Measurements from ENCODE around the gene RIMS4.

Gene RIMS4

DNA sequence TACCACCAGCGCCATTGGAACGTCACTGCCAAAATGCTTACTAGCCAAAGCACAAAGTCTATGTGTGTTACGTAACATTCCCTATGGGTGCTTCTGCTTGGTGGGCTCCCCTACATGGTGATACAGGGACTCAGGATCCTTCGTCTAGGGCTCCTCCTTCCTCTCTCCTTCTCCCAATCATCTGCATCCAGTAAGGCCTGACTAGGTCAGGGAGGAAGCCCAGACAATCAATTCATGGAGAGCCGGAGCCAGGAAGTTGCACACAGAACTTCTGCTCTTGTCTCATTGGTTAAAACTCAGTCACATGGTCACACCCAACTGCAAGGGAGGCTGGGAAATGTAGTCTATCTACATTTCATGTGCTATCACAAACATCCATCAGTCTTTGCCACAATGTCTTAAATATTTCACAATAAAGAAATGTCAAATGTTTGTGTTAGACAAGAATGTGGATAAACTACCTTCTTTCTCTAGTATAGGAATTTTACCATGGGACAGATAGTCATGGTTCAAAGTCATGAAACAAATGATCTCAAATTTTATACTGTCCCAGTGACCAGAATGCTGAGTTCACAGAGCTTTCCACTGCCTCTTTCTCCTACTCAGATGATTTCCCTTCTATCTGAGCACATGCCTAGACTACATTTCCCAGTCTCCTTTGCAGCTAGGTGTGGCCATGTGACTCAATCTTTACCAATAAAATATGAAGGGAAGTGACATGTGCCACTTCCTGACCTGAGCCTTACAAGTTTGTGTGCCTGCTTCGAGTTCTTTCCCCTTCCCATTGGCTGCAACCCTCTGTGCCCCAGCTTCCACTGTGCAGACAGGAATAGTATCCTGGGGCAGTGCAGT, 74.0 kb downstream of the RIMS4 start:
- no peak overlapping the region for H3K27ac ChIP-seq

DNA sequence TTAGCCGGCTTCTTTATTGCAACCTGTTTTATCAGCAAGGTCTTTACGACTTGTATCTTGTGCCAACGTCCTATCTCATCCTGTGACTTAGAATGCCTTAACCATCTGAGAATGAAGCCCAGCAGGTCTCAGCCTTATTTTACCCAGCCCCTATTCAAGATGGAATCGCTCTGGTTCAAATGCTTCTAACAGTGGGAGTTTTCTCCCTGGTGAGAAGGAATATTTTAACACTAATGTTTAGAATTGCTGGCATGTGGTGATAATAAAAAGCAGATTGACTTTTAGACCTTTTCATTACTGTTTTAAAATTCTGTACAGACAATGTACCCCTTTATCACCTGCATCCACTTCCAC, 74.6 kb downstream of the RIMS4 start:
- H3K27ac ChIP-seq: no peak overlapping the region

More for the DNA sequence above, 74.0 kb downstream of the RIMS4 start:
- TF ChIP-seq, protein P1, sequence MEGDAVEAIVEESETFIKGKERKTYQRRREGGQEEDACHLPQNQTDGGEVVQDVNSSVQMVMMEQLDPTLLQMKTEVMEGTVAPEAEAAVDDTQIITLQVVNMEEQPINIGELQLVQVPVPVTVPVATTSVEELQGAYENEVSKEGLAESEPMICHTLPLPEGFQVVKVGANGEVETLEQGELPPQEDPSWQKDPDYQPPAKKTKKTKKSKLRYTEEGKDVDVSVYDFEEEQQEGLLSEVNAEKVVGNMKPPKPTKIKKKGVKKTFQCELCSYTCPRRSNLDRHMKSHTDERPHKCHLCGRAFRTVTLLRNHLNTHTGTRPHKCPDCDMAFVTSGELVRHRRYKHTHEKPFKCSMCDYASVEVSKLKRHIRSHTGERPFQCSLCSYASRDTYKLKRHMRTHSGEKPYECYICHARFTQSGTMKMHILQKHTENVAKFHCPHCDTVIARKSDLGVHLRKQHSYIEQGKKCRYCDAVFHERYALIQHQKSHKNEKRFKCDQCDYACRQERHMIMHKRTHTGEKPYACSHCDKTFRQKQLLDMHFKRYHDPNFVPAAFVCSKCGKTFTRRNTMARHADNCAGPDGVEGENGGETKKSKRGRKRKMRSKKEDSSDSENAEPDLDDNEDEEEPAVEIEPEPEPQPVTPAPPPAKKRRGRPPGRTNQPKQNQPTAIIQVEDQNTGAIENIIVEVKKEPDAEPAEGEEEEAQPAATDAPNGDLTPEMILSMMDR (conservative IDR thresholded peaks at IDR 0.05): no peak

GRCh38 chr20:44734938-44735337, 75.4 kb downstream of the RIMS4 start:
- H3K27ac ChIP-seq: no peak overlapping the region
- TF ChIP-seq, protein P1 (conservative IDR thresholded peaks at IDR 0.05): peak; percentile 49; the same call in 1 of the 2 replicates

More for the DNA sequence above, 74.6 kb downstream of the RIMS4 start:
- TF ChIP-seq, protein P1 (conservative IDR thresholded peaks at IDR 0.05): no peak

- H3K27ac ChIP-seq: no peak overlapping the region
- TF ChIP-seq, protein P1 (conservative IDR thresholded peaks at IDR 0.05): peak; percentile 98
These were observed 76.8 kb downstream of the RIMS4 start for GRCh38 chr20:44733341-44734069.

DNA sequence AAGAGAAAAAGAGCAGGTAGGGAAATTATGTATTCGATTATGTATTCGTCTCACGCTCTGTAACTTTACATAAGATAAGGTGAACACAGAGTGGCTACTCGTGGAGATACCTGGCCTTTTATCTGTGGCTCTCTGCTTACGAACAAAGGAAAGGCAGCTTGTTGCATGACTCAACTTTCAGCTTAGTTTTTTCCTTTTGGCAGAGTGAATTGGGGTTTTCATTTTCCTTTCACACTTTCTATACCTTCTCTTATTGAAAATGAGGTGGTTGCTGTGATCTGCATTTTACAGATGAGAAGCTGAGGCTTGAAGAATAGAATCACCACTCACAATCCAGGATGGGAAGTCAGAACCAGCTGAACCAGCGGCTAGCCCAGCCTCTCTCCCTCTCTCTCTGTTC, 78.0 kb downstream of the RIMS4 start:
- TF ChIP-seq, protein P1 (conservative IDR thresholded peaks at IDR 0.05): no peak
- no peak overlapping the region for H3K27ac ChIP-seq

DNA sequence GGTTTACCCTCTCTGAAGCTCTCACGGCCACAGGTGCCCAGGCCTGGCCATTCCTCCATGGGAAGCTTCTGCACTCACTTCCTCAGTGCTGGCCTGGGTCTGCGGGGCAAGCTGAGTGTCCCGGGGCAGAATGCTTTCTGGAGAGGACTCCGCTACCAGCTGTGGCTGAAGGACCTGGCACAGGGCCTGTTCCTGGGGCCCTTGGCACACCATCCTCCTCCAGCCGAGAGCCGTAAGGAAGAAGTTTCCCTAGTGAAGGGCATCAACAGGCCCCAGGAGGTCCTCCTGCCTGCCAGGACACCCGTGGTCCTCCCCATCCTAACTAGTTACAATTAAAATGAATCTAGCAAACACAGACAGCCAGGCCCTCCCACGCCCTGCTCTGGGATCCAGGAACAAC, 78.7 kb downstream of the RIMS4 start:
- TF ChIP-seq, protein P1 (conservative IDR thresholded peaks at IDR 0.05): no peak
- no peak overlapping the region for H3K27ac ChIP-seq

GRCh38 chr20:44730441-44730840, 79.9 kb downstream of the RIMS4 start:
- H3K27ac ChIP-seq: no peak overlapping the region
- TF ChIP-seq, protein P1 (conservative IDR thresholded peaks at IDR 0.05): no peak

Measured in VCaP (cell line).